GM19193 (cell line): Measurements from ENCODE around the gene TYSND1.

Experiments
- POLR2A ChIP-seq: IDR thresholded peaks from 4 replicates; pipeline ENCODE4 v1.6.1; 2011; ENCODE audit not compliant: insufficient read depth, insufficient read length; ENCODE audit errors: extremely low read depth

TYSND1 gene

DNA sequence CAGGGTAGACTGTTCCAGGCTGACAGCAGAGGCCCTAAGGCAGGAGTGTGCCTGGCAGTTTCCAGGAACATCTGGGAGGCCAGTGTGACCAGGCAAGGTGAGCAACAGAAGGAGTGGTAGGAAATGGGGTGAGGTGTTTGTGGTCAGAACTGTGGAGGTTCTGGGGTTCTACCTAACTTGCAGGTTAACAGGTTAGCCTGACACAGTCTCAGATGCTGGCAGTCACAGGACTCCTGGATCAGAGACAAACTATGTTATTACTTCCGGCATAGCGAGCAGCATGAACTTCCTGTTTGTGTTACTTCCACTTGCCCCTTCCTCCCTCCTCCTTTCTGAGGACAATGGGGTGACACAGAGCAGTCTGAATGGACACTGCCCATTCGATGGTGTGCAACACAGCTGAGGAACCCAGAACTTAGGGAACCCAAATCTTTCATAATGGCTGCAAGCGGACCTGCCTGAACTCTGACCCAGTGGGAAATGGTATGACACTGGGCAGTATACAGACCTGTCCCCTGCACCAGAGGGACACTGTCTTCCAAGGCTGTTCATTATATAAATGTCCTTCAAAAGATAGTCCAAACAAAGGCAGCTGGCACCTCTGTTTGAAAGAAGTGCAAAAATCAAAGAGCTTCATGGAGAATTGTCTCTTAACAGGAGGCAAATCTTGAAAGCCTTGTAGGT, 27.7 kb upstream of the TYSND1 start:
- no peak for TF ChIP-seq POLR2A

- TF ChIP-seq POLR2A = no peak
These were observed 23.3 kb upstream of the TYSND1 start for GRCh38 chr10:70169649-70170364.

GRCh38 chr10:70169011-70169410, 22.5 kb upstream of the TYSND1 start:
- TF ChIP-seq POLR2A = no peak

- TF ChIP-seq POLR2A = no peak
These were observed 20.7 kb upstream of the TYSND1 start for GRCh38 chr10:70167246-70167645.

DNA sequence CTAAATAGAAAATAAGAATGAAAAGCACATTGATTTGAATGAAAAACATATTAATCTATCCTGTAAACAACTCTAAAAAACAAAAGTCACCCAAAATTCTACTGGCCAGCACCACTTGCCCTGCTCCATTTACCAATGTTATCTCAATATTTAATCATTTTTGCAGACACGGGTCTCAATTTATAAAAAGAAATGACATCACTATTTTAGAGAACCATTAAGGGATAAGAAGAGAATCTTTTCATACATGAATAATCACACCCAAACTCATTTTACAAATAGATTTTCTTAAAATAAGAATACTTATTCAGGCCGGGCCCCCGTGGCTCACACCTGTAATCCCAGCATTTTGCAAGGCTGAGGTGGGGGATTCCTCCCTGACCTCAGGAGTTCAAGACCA, 19.9 kb upstream of the TYSND1 start:
- no peak for TF ChIP-seq POLR2A

DNA sequence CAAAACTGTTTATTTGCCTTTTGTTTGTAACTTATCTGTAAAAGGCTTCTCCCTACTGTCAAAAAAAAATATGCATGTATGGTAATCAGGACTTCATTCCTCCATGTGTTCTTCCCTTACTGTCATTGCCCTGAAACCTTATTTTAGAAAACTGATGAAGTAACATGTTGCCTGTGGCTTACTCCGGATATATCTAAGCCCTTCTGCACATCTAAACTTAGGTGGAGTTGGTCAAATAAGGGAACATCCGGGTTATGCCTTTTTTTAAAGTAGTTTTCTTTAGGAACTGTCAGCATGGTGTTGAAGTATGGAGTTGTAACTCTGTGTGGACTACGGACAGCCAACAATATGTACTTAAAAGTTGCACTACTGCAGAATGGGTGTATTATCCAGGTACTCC, 17.7 kb upstream of the TYSND1 start:
- no peak for TF ChIP-seq POLR2A

DNA sequence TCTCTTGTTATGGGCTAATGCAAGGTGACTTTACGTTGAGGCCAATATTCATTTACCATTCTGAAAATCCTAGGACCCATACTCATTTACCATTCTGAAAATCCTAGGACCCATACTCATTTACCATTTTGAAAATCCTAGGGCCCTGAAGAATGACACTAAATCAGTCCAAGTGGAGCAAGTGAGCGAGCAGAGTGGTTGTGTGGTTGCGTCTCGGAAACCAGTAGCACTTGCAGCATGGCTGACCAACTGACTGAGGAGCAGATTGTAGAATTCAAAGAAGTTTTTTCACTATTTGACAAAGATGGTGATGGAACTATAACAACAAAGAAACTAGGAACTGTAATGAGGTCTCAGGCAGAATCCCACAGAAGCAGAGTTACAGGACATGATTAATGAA, 16.9 kb upstream of the TYSND1 start:
- no peak for TF ChIP-seq POLR2A

- no peak for TF ChIP-seq POLR2A
These were observed 16.3 kb upstream of the TYSND1 start for GRCh38 chr10:70162892-70163201.

GRCh38 chr10:70162151-70162891, 15.8 kb upstream of the TYSND1 start:
- no peak for TF ChIP-seq POLR2A

DNA sequence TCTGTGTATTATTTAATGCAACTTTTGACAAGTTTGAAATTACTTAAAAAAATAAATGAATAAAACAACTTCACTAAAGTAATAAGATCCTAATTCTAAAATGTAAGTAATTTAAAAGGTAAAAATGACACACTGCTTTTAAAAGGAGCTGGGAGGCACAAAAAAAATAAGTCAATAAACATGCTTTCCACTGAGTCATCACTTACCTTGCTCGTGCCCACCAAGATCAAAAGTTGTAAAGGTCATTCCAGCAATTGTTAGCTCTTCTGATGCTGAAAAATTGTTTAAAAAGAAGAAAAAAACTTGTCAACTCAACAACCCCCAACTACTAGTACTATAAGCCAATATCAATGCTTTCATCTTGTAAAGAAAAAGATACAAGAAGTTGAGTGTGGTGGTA, 14.3 kb upstream of the TYSND1 start:
- TF ChIP-seq POLR2A = no peak

GRCh38 chr10:70158113-70158512, 11.6 kb upstream of the TYSND1 start:
- no peak for TF ChIP-seq POLR2A

GRCh38 chr10:70155255-70155838, 8.8 kb upstream of the TYSND1 start:
- no peak for TF ChIP-seq POLR2A

DNA sequence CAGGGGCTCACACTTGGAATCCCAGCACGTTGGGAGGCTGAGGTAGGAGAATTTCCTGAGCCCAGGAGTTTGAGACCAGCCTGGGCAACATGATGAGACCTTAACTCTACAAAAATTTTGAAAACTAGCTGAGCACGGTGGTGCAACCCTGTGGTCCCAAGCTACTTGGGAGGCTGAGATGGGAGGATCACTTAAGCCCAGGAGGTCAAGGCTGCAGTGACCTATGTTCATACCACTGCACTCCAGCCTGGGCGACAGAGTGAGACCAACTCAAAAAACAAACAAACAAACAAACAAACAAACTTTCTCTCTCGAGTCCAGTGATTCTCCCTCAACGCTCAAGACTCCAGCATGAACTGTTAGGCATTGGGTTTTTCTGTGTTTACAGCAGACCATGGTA, 2.0 kb upstream of the TYSND1 start:
- no peak for TF ChIP-seq POLR2A

DNA sequence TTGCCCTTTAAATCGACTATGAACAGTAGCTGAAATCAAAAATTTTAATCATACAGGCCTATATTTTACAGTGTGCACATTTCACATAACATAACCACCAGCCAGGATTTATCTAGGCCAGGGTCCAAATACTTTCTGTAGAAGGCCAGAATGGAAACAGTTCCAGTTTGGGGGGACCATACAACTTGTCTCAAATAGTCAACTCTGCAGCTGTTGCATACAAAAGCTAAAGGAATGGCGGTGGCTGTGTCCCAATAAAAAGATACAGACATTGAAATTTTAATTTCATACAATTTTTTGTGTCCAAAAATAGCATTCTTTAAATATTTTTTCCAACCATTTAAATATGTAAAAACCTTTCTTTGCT, 742 bp upstream of the TYSND1 start:
- no peak for TF ChIP-seq POLR2A

DNA sequence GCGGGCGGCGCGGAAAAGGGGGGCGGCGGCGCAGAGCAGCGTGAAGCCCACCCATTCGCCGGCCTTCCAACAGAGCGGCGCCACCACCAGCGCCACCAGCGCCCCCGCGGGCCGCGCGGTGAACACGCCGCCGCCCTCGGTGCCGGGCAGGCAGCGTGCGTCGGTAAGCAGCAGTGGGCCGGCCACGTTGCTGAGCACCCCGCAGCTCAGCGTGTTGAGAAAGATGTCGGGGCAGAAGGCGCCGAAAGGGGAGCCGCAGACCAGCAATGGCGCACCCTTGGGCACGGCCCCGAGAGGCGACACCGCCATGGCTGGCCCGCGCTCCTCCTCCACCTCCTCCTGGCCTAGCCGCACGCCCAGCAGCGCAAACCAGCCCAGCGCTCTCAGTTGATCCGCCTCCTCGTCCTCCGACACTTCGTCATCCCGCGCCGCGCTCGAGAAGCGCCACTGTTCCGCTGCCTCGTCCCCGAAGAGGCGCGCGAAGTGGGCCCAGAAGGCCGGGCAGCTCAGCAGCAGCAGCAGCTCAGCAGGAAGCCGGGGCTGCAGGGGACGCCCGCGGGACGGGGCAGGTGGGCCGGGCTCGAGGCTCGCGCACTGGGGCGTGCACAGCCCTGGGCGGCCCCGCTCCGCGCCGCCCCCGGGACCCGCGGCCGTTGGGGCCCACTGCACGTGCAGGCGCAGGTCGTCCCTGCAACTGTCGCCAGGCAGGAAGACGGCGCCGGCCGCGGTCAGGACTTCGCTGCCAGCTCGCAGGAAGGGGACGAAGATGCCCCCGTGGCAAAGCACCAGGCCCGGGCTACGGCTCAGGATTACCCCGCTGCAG, 623 bp downstream of the TYSND1 start:
- TF ChIP-seq POLR2A = no peak
